Uterus (tissue), 4 donors: ENCODE data around the gene GUCY1A1. TPM values are rescaled to one million over a fixed set of nuclear protein-coding genes. Genes with fewer than 3 reads are reported as not detected.

Source experiments
- DNase-seq, 2 donors: peaks; one replicate each; pipeline ENCODE4 v3.0.0-alpha.2; 2019 to 2020
- H3K27ac ChIP-seq, 2 donors: fragments of 200-600 bp; sonication (generic); 1 replicate in 1 of 2; 2 replicates in 1 of 2; pipeline ENCODE4 v1.5.1; 2016 to 2018
- H3K27me3 ChIP-seq, 2 donors: fragments of 200-600 bp; sonication (generic); one replicate each; pipeline ENCODE4 v1.5.1; 2018 to 2019; ENCODE audit warnings: control low read depth in 1 of 2
- H3K36me3 ChIP-seq, 2 donors: fragments of 200-600 bp; sonication (generic); one replicate each; pipeline ENCODE4 v1.5.1; 2019; ENCODE audit warnings: control low read depth in 1 of 2
- H3K4me1 ChIP-seq, 2 donors: fragments of 200-600 bp; sonication (generic); one replicate each; pipeline ENCODE4 v1.5.1; 2018 to 2019; ENCODE audit warnings: control low read depth in 1 of 2
- H3K4me3 ChIP-seq, 2 donors: fragments of 200-600 bp; sonication (generic); 1 replicate in 1 of 2; 2 replicates in 1 of 2; pipeline ENCODE4 v1.5.1; 2018 to 2019; ENCODE audit warnings: mild to moderate bottlenecking in 1 of 2
- H3K9me3 ChIP-seq, 2 donors: fragments of 200-600 bp; sonication (generic); one replicate each; pipeline ENCODE4 v1.5.1; 2019; ENCODE audit warnings: control low read depth in 1 of 2
- POLR2A ChIP-seq, 2 donors: fragments of 450-650 bp; IDR thresholded peaks; one replicate each; pipeline ENCODE4 v1.6.1; 2016; ENCODE audit warnings: antibody characterized with exemption in 2 of 2, mild to moderate bottlenecking in 1 of 2, moderate library complexity in 1 of 2
- intact Hi-C: fragments of 100-400 bp; cut with DNase I; formaldehyde crosslinking; loops from one replicate; pipeline ENCODE4 v1.15.1; 2023; ENCODE audit warnings: low total_unique reads
- total RNA-seq, 4 donors: library from RNA; depleted of rRNA in 3 of 4; stranded (reverse); fragments of >200 nt in 3 of 4; gene quantifications; one replicate each; pipeline versions ENCODE4 v1.1.0 to v1.2.4, GENCODE V29; 2014 to 2023
- TF ChIP-seq, protein P1 (sequence below), 4 experiments: fragments of 200-600 bp in 2 of 4; fragments of 450-650 bp in 2 of 4; sonication (generic) in 2 of 4; IDR thresholded peaks; one replicate each; pipeline ENCODE4 v1.5.1; 2016 to 2019; ENCODE audit warnings: antibody characterized with exemption in 4 of 4, mild to moderate bottlenecking in 2 of 4, moderate library complexity in 1 of 4
- donor health status: DM: yes; HTN: yes; CAD: no.

The GUCY1A1 gene
- total RNA-seq, 4 donors from 2014 or later = 23.8 to 160 (median 42.8) TPM

GRCh38 chr4:155701827-155702226 is 35.2 kb downstream of the GUCY1A1 start:
- TF ChIP-seq, protein P1, sequence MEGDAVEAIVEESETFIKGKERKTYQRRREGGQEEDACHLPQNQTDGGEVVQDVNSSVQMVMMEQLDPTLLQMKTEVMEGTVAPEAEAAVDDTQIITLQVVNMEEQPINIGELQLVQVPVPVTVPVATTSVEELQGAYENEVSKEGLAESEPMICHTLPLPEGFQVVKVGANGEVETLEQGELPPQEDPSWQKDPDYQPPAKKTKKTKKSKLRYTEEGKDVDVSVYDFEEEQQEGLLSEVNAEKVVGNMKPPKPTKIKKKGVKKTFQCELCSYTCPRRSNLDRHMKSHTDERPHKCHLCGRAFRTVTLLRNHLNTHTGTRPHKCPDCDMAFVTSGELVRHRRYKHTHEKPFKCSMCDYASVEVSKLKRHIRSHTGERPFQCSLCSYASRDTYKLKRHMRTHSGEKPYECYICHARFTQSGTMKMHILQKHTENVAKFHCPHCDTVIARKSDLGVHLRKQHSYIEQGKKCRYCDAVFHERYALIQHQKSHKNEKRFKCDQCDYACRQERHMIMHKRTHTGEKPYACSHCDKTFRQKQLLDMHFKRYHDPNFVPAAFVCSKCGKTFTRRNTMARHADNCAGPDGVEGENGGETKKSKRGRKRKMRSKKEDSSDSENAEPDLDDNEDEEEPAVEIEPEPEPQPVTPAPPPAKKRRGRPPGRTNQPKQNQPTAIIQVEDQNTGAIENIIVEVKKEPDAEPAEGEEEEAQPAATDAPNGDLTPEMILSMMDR (IDR thresholded peaks at IDR 0.05) = no peak
- TF ChIP-seq POLR2A (IDR thresholded peaks at IDR 0.05) = no peak
- Histone ChIP-seq H3K4me1 (no peaks in the 10 kb centered on the region), H3K27ac (no peak overlapping the region), H3K27me3 (no peaks in the 10 kb centered on the region), H3K4me3 (no peak overlapping the region), H3K9me3 (peaks cover 0 to 4% of the 10 kb centered on the region in 2 donors), H3K36me3 (no peaks in the 10 kb centered on the region)
- DNase-seq = no peak
- intact Hi-C loops = no loop called here

GRCh38 chr4:155703486-155704247 is 37.0 kb downstream of the GUCY1A1 start:
- intact Hi-C loops = no loop called here
- no peaks in the 10 kb centered on the region for H3K27me3 ChIP-seq
- no peaks in the 10 kb centered on the region for H3K36me3 ChIP-seq
- H3K9me3 ChIP-seq = peaks cover 0 to 4% of the 10 kb centered on the region in 2 donors
- H3K4me1 ChIP-seq = no peaks in the 10 kb centered on the region
- no peak overlapping the region for H3K27ac ChIP-seq
- DNase-seq = no peak
- no peak overlapping the region for H3K4me3 ChIP-seq
- TF ChIP-seq POLR2A (IDR thresholded peaks at IDR 0.05) = no peak
- TF ChIP-seq, protein P1 (IDR thresholded peaks at IDR 0.05) = no peak

- Histone ChIP-seq H3K4me1 (no peaks in the 10 kb centered on the region), H3K9me3 (no peaks in the 10 kb centered on the region), H3K27ac (peak overlapping the region in 1 of 2 donors; percentile 17), H3K36me3 (no peaks in the 10 kb centered on the region), H3K27me3 (no peaks in the 10 kb centered on the region), H3K4me3 (no peak overlapping the region)
- no peak for TF ChIP-seq POLR2A (IDR thresholded peaks at IDR 0.05)
- TF ChIP-seq, protein P1 (IDR thresholded peaks at IDR 0.05) = no peak
- intact Hi-C loops = no loop called here
- DNase-seq = no peak
Observed at GRCh38 chr4:155704841-155705404, 38.3 kb downstream of the GUCY1A1 start.

DNA sequence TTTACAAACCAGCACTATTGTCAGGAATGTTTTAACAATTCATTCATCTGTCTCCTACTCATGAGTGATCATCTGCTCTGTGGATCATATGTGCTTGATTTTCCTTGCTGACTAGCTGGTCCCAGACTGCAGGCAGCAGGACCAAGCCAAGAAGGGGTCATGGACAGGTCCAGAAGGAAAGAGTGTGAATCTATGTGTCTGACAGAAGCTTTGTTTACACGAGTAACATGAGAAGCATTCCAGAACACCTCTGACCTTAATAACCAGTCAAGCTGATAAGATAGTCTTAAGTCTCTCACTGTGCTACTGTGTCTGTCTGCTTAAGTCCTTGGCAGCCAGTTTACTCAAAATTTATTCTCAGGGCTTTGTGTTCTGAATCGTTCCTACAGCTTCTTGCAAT is 39.0 kb downstream of the GUCY1A1 start:
- intact Hi-C loops = no loop called here
- Histone ChIP-seq H3K27ac (peak overlapping the region in 1 of 2 donors; percentile 17), H3K9me3 (no peaks in the 10 kb centered on the region), H3K27me3 (no peaks in the 10 kb centered on the region), H3K4me3 (no peak overlapping the region), H3K4me1 (no peaks in the 10 kb centered on the region), H3K36me3 (no peaks in the 10 kb centered on the region)
- no peak for DNase-seq
- no peak for TF ChIP-seq POLR2A (IDR thresholded peaks at IDR 0.05)
- TF ChIP-seq, protein P1 (IDR thresholded peaks at IDR 0.05) = no peak

GRCh38 chr4:155706147-155706546 is 39.5 kb downstream of the GUCY1A1 start:
- Histone ChIP-seq H3K27me3 (no peaks in the 10 kb centered on the region), H3K27ac (no peak overlapping the region), H3K4me1 (no peaks in the 10 kb centered on the region), H3K4me3 (no peak overlapping the region), H3K9me3 (no peaks in the 10 kb centered on the region), H3K36me3 (no peaks in the 10 kb centered on the region)
- TF ChIP-seq POLR2A (IDR thresholded peaks at IDR 0.05) = no peak
- no peak for DNase-seq
- intact Hi-C loops = no loop called here
